ENCODE data around the gene MVB12B. TPM values are rescaled to one million over a fixed set of nuclear protein-coding genes. Genes with fewer than 3 reads are reported as not detected.

Gene MVB12B
- total and polyA plus RNA-seq, 8 donors = 2.3 to 21.9 (median 6.4) TPM

- Histone ChIP-seq H3K4me1 (peaks cover 0 to 5% (median 0%) of the 10 kb centered on the region in 4 donors), H3K9me3 (no peaks in the 10 kb centered on the region), H3K4me3 (no peak overlapping the region), H3K36me3 (no peaks in the 10 kb centered on the region), H3K27me3 (no peaks in the 10 kb centered on the region), H3K27ac (no peak overlapping the region)
- 67 to 83% (median 77%) methylated on average over 8 of the region's 8 CpGs for WGBS, 5 donors
- DNase-seq = no peak
- no peak for TF ChIP-seq CTCF (IDR thresholded peaks at IDR 0.05)
- no peak for TF ChIP-seq EP300 (IDR thresholded peaks at IDR 0.05)
- TF ChIP-seq POLR2A (IDR thresholded peaks at IDR 0.05) = no peak
- TF ChIP-seq POLR2AphosphoS5 (IDR thresholded peaks at IDR 0.05) = no peak
- intact Hi-C loops (cut with DNase I; ENCODE audit: low total_unique reads) = loop anchor here (10.0 kb wide), 1 partner anchor 185 kb away; no protein-coding TSS in a partner anchor
Measured at GRCh38 chr9:126309427-126310189, 17.0 kb upstream of the MVB12B start.

GRCh38 chr9:126312584-126313551 is 13.8 kb upstream of the MVB12B start:
- Histone ChIP-seq H3K36me3 (no peaks in the 10 kb centered on the region), H3K27me3 (no peaks in the 10 kb centered on the region), H3K4me1 (peaks cover 0 to 5% (median 0%) of the 10 kb centered on the region in 4 donors), H3K4me3 (no peak overlapping the region), H3K9me3 (no peaks in the 10 kb centered on the region), H3K27ac (no peak overlapping the region)
- no peak for TF ChIP-seq POLR2A (IDR thresholded peaks at IDR 0.05)
- intact Hi-C loops (cut with DNase I; ENCODE audit: low total_unique reads) = no loop called here
- DNase-seq = no peak
- WGBS, 5 donors = 81 to 87% (median 83%) methylated on average over 5 of the region's 5 CpGs

GRCh38 chr9:126316085-126316655 is 10.5 kb upstream of the MVB12B start:
- no peak for DNase-seq
- H3K9me3 ChIP-seq = no peaks in the 10 kb centered on the region
- no peaks in the 10 kb centered on the region for H3K36me3 ChIP-seq
- no peaks in the 10 kb centered on the region for H3K27me3 ChIP-seq
- no peak overlapping the region for H3K27ac ChIP-seq
- intact Hi-C loops (cut with DNase I; ENCODE audit: low total_unique reads) = no loop called here
- no peaks in the 10 kb centered on the region for H3K4me1 ChIP-seq
- TF ChIP-seq EP300 (IDR thresholded peaks at IDR 0.05) (no peak), CTCF (IDR thresholded peaks at IDR 0.05) (no peak), POLR2A (IDR thresholded peaks at IDR 0.05) (no peak), POLR2AphosphoS5 (IDR thresholded peaks at IDR 0.05) (no peak)
- H3K4me3 ChIP-seq = no peak overlapping the region
- 80 to 88% (median 83%) methylated on average over 3 of the region's 3 CpGs for WGBS, 5 donors

- no peaks in the 10 kb centered on the region for H3K4me1 ChIP-seq
- H3K36me3 ChIP-seq = no peaks in the 10 kb centered on the region
- H3K27me3 ChIP-seq = no peaks in the 10 kb centered on the region
- intact Hi-C loops (cut with DNase I; ENCODE audit: low total_unique reads) = no loop called here
- H3K9me3 ChIP-seq = no peaks in the 10 kb centered on the region
- no peak overlapping the region for H3K27ac ChIP-seq
- 71 to 87% (median 83%) methylated on average over 4 of the region's 4 CpGs for WGBS, 5 donors
- no peak overlapping the region for H3K4me3 ChIP-seq
- DNase-seq = no peak
- TF ChIP-seq CTCF (IDR thresholded peaks at IDR 0.05) (peak in 5 of 7 experiments; percentile 12 to 39 (median 25)), POLR2AphosphoS5 (IDR thresholded peaks at IDR 0.05) (no peak)
Measured at GRCh38 chr9:126317513-126317912, 9.1 kb upstream of the MVB12B start.
